Neuronal stem cell (in vitro differentiated cells): ENCODE data around the gene NPHS2.

Experiments
- DNase-seq: peaks from one replicate; pipeline ENCODE4 v3.0.0-alpha.2; 2013; ENCODE audit warnings: low spot score
- H2AFZ ChIP-seq: one replicate; pipeline ENCODE4 v1.6.1; 2013; ENCODE audit warnings: mild to moderate bottlenecking, low read length, inconsistent platforms
- H2AK5ac ChIP-seq: 2 replicates; pipeline ENCODE4 v1.6.1; 2013; ENCODE audit warnings: low read depth, mild to moderate bottlenecking, inconsistent platforms, low read length, moderate library complexity, mixed read lengths
- H2BK120ac ChIP-seq: 2 replicates; pipeline ENCODE4 v1.6.1; 2013; ENCODE audit warnings: low read depth, mild to moderate bottlenecking, inconsistent platforms, low read length, moderate library complexity, mixed read lengths
- H2BK12ac ChIP-seq: one replicate; pipeline ENCODE4 v1.6.1; 2013; ENCODE audit warnings: low read length, inconsistent platforms
- H2BK15ac ChIP-seq: 2 replicates; pipeline ENCODE4 v1.6.1; 2013; ENCODE audit warnings: mild to moderate bottlenecking, low read length, inconsistent platforms, mixed read lengths
- H2BK5ac ChIP-seq: one replicate; pipeline ENCODE4 v1.6.1; 2013; ENCODE audit warnings: inconsistent platforms, mild to moderate bottlenecking, low read length, moderate library complexity
- H3K14ac ChIP-seq: one replicate; pipeline ENCODE4 v1.6.1; 2013; ENCODE audit warnings: low read length, inconsistent platforms
- H3K18ac ChIP-seq: 2 replicates; pipeline ENCODE4 v1.6.1; 2013; ENCODE audit warnings: low read length, inconsistent platforms
- H3K23ac ChIP-seq: 2 replicates; pipeline ENCODE4 v1.6.1; 2013; ENCODE audit warnings: low read depth, mild to moderate bottlenecking, mixed read lengths, low read length, inconsistent platforms; ENCODE audit not compliant: poor library complexity
- H3K27ac ChIP-seq: replicated peaks from 3 replicates; pipeline ENCODE4 v1.5.1; 2013; ENCODE audit warnings: low read length, inconsistent platforms
- H3K27me3 ChIP-seq, 3 experiments: 2 replicates each; pipeline ENCODE4 v1.6.1; 2013; ENCODE audit warnings: low read length in 3 of 3, mild to moderate bottlenecking in 2 of 3, inconsistent platforms in 1 of 3, low read depth in 1 of 3, mixed read lengths in 1 of 3, moderate library complexity in 1 of 3; ENCODE audit not compliant: control insufficient read depth in 3 of 3, insufficient read depth in 3 of 3
- H3K36me3 ChIP-seq, 2 donors: replicated peaks in 1 of 2; 2 replicates each; pipeline ENCODE4 v1.6.1; 2013; ENCODE audit warnings: low read length in 2 of 2; ENCODE audit not compliant: control insufficient read depth in 2 of 2, insufficient read depth in 2 of 2
- H3K4ac ChIP-seq: 2 replicates; pipeline ENCODE4 v1.6.1; 2013; ENCODE audit warnings: inconsistent platforms, mild to moderate bottlenecking, low read length, moderate library complexity
- H3K4me1 ChIP-seq, 2 donors: 1 replicate in 1 of 2; 2 replicates in 1 of 2; pipeline ENCODE4 v1.6.1; 2013; ENCODE audit warnings: low read length in 2 of 2, low read depth in 1 of 2; ENCODE audit not compliant: control insufficient read depth in 2 of 2, insufficient read depth in 1 of 2
- H3K4me2 ChIP-seq: one replicate; pipeline ENCODE4 v1.6.1; 2013; ENCODE audit warnings: mild to moderate bottlenecking, low read length, inconsistent platforms; ENCODE audit not compliant: insufficient read depth, poor library complexity, severe bottlenecking
- H3K4me3 ChIP-seq, 2 donors: 2 replicates each; pipeline ENCODE4 v1.5.1; 2013; ENCODE audit warnings: low read length in 2 of 2, mild to moderate bottlenecking in 2 of 2, inconsistent platforms in 1 of 2, moderate library complexity in 1 of 2
- H3K79me1 ChIP-seq: one replicate; pipeline ENCODE4 v1.6.1; 2013; ENCODE audit warnings: low read depth, mild to moderate bottlenecking, inconsistent platforms, low read length, moderate library complexity
- H3K9ac ChIP-seq: one replicate; pipeline ENCODE4 v1.6.1; 2013; ENCODE audit warnings: mild to moderate bottlenecking, low read depth, low read length, inconsistent platforms; ENCODE audit not compliant: poor library complexity
- H3K9me3 ChIP-seq, 2 donors: replicated peaks in 1 of 2; 2 replicates each; pipeline versions ENCODE3 to v1.6.1; 2013; ENCODE audit warnings: low read length in 2 of 2, mild to moderate bottlenecking in 2 of 2, inconsistent platforms in 1 of 2, low read depth in 1 of 2, mixed read lengths in 1 of 2, moderate library complexity in 1 of 2; ENCODE audit not compliant: control insufficient read depth in 2 of 2, insufficient read depth in 1 of 2
- H4K8ac ChIP-seq: one replicate; pipeline ENCODE4 v1.6.1; 2013; ENCODE audit warnings: low read depth, mild to moderate bottlenecking, inconsistent platforms, low read length, moderate library complexity
- H4K91ac ChIP-seq: one replicate; pipeline ENCODE4 v1.6.1; 2013; ENCODE audit warnings: low read length, low read depth, mild to moderate bottlenecking, inconsistent platforms; ENCODE audit not compliant: poor library complexity
- WGBS, 2 donors: extraction: QIAGEN DNeasy Blood & Tissue Kit; methylation state at CpG; one replicate each; pipeline ENCODE4 v1.1.7; 2013; ENCODE audit warnings: missing lambda C conversion rate in 2 of 2, mixed read lengths in 1 of 2; ENCODE audit not compliant: insufficient read length in 2 of 2, insufficient replicate concordance in 1 of 2; ENCODE audit errors: extremely low coverage in 2 of 2; 5-methylcytosine and 5-hydroxymethylcytosine counted together

Gene NPHS2

GRCh38 chr1:179550746-179551682, 24.7 kb downstream of the NPHS2 start:
- H3K79me1 ChIP-seq: no peaks in the 10 kb centered on the region
- no peaks in the 10 kb centered on the region for H3K27me3 ChIP-seq
- H3K14ac ChIP-seq: no peak overlapping the region
- H2BK15ac ChIP-seq: no peak overlapping the region
- no peak for DNase-seq
- H3K4me3 ChIP-seq: no peak overlapping the region
- no peak overlapping the region for H3K9ac ChIP-seq
- no peak overlapping the region for H3K18ac ChIP-seq
- no peak overlapping the region for H3K27ac ChIP-seq
- H2AK5ac ChIP-seq: no peak overlapping the region
- H3K4me2 ChIP-seq: no peak overlapping the region
- no peaks in the 10 kb centered on the region for H3K9me3 ChIP-seq
- no peak overlapping the region for H3K23ac ChIP-seq
- H3K36me3 ChIP-seq: no peaks in the 10 kb centered on the region
- no peak overlapping the region for H3K4ac ChIP-seq
- H2AFZ ChIP-seq: no peak overlapping the region
- no peak overlapping the region for H4K8ac ChIP-seq
- no peak overlapping the region for H2BK120ac ChIP-seq
- peaks cover 0 to 2% of the 10 kb centered on the region in 2 donors for H3K4me1 ChIP-seq
- H2BK12ac ChIP-seq: no peak overlapping the region
- no CpG with 5 or more reads among the region's 9 CpGs for WGBS, 2 donors
- H4K91ac ChIP-seq: no peak overlapping the region
- no peak overlapping the region for H2BK5ac ChIP-seq

DNA sequence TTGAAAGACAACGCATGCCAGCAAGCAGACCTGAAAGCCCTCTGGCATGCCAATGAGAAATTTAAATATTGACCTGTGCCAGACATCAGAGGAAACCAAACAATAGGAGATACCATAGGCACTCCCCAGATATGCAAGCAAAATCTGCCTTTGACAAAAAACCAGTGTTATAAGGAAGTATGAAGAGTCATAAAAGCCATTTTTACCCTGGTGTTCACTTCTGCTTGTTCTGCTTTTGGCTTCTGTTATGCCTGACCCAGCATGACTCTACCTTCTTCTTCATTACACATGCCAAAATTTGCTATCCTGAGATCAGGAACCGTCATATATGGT, 26.4 kb downstream of the NPHS2 start:
- Histone ChIP-seq H3K4me1 (peaks cover 0 to under 1% of the 10 kb centered on the region in 2 donors), H2BK12ac (no peak overlapping the region), H3K18ac (no peak overlapping the region), H4K91ac (no peak overlapping the region), H2AFZ (no peak overlapping the region), H3K4me2 (no peak overlapping the region), H2BK5ac (no peak overlapping the region), H3K14ac (no peak overlapping the region), H3K79me1 (no peaks in the 10 kb centered on the region), H3K36me3 (no peaks in the 10 kb centered on the region), H3K27ac (no peak overlapping the region), H3K4ac (no peak overlapping the region), H2BK120ac (no peak overlapping the region), H3K9me3 (no peaks in the 10 kb centered on the region), H4K8ac (no peak overlapping the region), H2AK5ac (no peak overlapping the region), H2BK15ac (no peak overlapping the region), H3K23ac (no peak overlapping the region), H3K9ac (no peak overlapping the region), H3K27me3 (no peaks in the 10 kb centered on the region), H3K4me3 (no peak overlapping the region)
- WGBS, 2 donors: no CpG with 5 or more reads among the region's 2 CpGs
- DNase-seq: no peak

GRCh38 chr1:179548666-179549367, 26.9 kb downstream of the NPHS2 start:
- H2AFZ ChIP-seq: no peak overlapping the region
- H3K9me3 ChIP-seq: no peaks in the 10 kb centered on the region
- no peaks in the 10 kb centered on the region for H3K79me1 ChIP-seq
- no peaks in the 10 kb centered on the region for H3K4me1 ChIP-seq
- no peak overlapping the region for H2BK12ac ChIP-seq
- no peak overlapping the region for H3K18ac ChIP-seq
- no peak overlapping the region for H3K14ac ChIP-seq
- H3K4me2 ChIP-seq: no peak overlapping the region
- no peak overlapping the region for H2BK15ac ChIP-seq
- no peak overlapping the region for H2BK120ac ChIP-seq
- no peak overlapping the region for H3K4me3 ChIP-seq
- no peak overlapping the region for H3K27ac ChIP-seq
- no peak overlapping the region for H2AK5ac ChIP-seq
- no peak overlapping the region for H3K4ac ChIP-seq
- H3K27me3 ChIP-seq: no peaks in the 10 kb centered on the region
- DNase-seq: no peak
- WGBS, 2 donors: no CpG with 5 or more reads among the region's 3 CpGs
- H3K9ac ChIP-seq: no peak overlapping the region
- H3K23ac ChIP-seq: no peak overlapping the region
- no peak overlapping the region for H2BK5ac ChIP-seq
- H4K91ac ChIP-seq: no peak overlapping the region
- no peaks in the 10 kb centered on the region for H3K36me3 ChIP-seq
- H4K8ac ChIP-seq: no peak overlapping the region

DNA sequence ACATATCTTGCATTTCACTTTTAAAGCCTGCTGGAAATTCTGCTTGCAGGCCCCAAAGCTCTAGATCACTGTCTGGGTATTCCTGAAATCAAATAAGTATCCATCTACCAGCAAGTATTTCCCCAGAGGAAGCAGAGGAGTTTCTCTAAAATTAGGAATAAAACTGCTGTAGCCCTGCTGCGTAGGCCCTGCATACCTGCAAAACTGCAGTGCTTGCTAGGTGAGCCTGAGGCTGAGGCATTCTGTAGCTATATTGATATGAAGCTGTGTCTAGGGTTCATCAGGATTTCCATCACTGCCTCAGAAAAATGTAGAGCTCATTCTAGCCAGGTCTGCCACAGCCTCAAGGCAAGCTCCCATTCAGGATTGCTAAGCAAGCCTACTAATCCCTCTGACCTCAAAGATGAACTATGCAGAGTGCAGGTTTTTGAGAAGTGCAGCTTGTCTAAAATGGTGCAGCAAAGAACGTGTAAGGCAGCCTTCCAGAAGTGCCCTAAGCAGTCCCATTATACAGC, 28.7 kb downstream of the NPHS2 start:
- Histone ChIP-seq H3K79me1 (no peaks in the 10 kb centered on the region), H3K18ac (no peak overlapping the region), H3K9me3 (no peaks in the 10 kb centered on the region), H3K9ac (no peak overlapping the region), H3K36me3 (no peaks in the 10 kb centered on the region), H2BK120ac (no peak overlapping the region), H2BK12ac (no peak overlapping the region), H3K27ac (no peak overlapping the region), H3K4me1 (no peaks in the 10 kb centered on the region), H3K4ac (no peak overlapping the region), H3K27me3 (no peaks in the 10 kb centered on the region), H3K14ac (no peak overlapping the region), H4K8ac (no peak overlapping the region), H2BK5ac (no peak overlapping the region), H2AK5ac (no peak overlapping the region), H2AFZ (no peak overlapping the region), H4K91ac (no peak overlapping the region), H2BK15ac (no peak overlapping the region), H3K23ac (no peak overlapping the region), H3K4me3 (no peak overlapping the region), H3K4me2 (no peak overlapping the region)
- no CpG with 5 or more reads among the region's 2 CpGs for WGBS, 2 donors
- DNase-seq: no peak
